ENCODE results near the gene TFDP1. TPM values are rescaled to one million over a fixed set of nuclear protein-coding genes. Genes with fewer than 3 reads are reported as not detected.

Gene TFDP1
- total RNA-seq, 1 donor from 2014 or later, result 48.2 TPM

DNA sequence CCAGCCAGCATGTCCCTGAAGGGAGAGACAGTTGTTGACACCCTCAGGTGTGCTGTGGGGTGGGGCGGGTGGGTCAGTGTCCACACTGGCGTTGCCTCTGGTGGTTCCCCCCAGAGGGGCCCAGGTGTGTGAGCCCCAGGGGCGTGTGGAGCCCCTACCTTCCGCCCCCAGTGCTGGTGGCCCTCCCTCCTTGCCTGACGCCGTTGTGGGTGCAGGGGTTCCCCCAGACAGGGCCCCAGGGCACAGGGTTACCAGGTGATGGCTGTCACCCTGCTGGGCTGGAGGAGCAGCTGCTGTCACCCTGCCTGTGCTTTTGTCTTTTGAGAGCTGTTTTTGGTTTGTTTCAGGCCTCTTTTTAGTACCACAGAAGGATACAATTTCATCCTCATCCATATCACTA is 46.3 kb downstream of the TFDP1 start:
- no peak for DNase-seq (ENCODE audit: low read depth)

DNA sequence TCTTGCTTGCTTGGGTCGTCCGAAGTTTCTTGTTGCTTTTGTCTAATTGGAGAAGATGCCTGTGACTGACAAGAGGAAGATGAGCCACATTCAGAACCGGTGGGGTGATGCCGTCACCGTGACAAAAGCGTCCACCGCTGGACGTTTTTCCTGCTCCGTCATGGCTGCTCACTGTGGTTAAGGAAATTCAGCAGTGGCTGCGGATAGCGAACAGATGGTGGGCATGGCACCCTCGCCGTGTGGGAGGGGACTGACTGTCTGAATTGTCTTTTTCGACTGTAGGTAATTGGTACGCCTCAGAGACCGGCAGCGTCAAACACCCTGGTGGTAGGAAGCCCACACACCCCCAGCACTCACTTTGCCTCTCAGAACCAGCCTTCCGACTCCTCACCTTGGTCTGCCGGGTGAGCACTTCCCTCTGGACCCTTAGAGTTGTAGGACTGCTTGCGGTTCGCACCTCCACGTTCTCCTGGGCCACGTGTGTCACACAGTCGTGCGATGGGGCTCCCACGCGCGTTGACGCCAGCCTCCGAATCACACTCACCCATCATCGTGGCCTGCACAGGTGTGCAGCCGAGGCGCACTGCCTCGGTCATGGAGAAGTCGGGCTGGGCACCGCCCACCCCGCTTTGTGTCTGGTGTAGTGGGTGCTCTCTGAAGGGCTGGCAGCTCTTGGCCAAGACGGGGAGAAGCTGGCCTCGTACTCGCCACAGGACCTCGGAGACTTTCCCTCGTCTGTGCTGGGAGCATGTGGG is 47.0 kb downstream of the TFDP1 start:
- no peak for DNase-seq (ENCODE audit: low read depth)

DNA sequence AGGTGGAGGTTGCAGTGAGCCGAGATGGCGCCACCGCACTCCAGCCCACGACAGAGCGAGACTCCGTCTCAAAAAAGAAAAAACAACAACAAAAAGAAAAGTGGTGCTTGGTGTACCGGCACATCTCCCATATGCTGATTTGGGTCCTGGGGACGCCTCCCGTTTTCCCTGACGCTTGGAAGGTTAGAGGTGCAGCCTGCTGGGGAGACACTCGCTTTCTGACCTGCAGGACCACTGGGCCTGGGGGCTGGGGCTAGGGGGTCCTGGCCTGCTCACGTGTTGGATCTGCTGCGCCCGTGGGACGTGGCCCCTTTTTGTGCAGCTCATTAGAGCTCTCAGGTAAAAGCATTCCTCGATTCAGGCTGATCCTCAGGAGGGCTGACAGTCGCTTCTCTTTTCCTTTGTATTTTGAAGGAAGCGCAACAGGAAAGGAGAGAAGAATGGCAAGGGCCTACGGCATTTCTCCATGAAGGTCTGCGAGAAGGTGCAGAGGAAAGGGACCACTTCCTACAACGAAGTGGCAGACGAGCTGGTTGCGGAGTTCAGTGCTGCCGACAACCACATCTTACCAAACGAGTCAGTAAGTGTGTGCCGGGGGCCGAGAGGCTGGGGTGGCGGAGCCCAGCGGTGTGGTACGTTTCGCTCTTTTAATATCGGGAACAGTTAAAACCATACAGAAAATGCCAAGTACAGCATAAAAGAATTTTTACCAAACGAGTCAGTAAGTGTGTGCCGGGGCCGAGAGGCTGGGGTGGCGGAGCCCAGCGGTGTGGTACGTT is 48.3 kb downstream of the TFDP1 start:
- DNase-seq (ENCODE audit: low read depth), result no peak

DNA sequence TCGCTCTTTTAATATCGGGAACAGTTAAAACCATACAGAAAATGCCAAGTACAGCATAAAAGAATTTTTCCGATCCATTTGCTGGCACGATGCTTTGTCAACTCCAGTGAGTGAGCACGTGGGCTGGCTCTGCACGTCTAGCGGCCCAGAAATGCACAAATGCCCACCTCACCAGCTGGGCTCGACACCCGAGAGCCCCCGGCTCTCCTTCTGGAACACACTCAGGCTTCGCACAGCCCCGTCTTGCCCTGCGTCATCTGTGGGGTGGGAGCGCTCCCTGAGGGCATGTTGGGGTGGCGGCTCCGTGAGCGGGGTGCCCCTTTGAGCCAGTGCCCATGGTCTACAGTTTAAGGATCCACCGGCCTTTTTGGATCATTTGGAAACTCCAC is 48.9 kb downstream of the TFDP1 start:
- no peak for DNase-seq (ENCODE audit: low read depth)

DNA sequence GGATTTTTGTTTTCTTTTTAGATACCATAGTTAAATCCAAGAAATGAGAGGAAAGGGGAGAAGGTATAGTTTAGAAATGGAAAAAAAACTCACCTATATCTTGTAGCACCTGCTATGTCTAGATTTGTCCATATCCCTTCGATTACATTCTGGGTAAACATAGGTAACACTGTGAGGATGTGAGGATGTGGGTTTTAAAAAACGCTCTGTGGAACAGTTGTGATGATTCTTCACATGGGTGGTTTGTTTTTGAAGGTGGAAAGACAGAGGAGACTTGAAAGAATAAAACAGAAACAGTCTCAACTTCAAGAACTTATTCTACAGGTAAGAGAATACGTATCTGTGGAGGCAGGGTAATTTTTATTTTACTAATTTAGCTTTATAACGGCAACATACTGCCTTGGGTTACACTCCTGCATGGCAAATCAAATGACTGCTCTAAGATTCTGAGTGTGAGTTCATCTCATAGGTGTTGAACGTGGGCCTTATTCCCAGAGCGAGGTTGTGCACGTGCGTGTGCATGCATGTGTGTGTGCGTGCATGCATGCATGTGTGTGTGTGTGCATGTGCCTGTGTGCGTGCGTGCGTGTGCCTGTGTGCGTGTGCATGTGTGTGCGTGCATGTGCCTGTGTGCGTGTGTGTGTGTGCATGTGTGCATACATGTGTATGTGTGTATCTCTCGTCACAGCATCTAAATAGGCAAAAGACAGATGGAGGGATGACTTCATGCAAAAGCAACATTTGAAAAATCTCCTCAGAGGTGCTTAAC is 49.9 kb downstream of the TFDP1 start:
- no peak for DNase-seq (ENCODE audit: low read depth)

DNA sequence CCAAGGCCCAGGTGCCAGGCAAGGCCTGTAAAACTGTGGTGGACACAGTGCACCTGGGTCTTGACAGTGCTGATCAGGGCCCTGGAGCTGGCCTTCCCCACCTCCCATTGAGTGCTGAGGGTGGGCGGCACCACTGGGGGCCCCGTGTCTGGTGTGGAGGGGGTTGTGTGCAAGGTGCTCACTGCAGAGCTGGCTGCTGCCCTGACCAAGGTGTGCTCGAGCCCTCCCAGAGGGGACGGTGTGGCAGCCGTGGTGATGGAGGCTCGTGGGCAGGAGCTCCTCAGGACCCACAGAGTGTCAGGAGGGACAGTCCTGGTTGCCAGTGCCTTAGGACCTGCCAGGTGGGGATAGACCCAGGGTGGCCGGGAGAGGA is 50.5 kb downstream of the TFDP1 start:
- no peak for DNase-seq (ENCODE audit: low read depth)

DNA sequence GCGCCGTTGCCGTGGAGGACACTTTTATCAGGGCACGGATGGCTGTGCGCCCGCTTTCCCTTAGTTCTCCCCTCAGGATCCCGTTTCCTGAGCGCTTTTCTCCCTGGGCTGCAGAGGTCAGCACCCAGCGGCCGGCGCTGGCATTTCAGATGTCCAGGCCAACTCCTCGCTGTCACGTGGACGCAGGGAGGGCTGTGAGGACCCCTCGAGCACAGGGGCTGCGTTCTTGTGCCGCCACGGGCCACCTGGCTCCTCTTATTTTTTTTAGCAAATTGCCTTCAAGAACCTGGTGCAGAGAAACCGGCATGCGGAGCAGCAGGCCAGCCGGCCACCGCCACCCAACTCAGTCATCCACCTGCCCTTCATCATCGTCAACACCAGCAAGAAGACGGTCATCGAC is 51.2 kb downstream of the TFDP1 start:
- no peak for DNase-seq (ENCODE audit: low read depth)

DNA sequence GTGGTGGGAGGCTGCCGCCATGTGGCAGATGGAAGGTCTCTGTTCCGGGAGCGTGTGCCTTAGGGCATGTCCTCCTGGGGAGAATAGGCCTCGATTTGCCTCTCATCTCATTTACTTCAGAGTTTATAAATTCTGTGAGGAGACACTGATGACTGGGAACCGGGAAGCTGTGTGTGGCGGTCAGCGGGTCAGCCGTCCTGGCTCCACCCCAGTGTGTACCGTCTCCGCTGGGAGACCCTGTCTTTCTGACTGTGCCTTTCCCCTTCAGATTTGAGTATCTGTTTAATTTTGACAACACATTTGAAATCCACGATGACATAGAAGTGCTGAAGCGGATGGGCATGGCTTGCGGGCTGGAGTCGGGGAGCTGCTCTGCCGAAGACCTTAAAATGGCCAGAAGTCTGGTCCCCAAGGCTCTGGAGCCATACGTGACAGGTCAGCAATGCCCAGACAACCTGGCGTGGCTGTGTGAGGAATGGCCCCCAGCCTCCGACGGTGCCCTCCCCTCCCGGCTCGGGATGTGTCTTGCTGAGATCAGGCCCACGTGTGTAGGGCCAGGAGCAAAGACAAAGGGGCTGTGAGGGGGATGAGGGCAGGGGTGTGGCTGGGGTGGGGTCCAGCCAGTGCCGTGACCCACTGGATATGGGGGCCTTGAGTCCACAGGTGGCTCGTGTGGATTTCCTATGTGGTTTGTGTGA is 51.9 kb downstream of the TFDP1 start:
- DNase-seq (ENCODE audit: low read depth), result no peak

DNA sequence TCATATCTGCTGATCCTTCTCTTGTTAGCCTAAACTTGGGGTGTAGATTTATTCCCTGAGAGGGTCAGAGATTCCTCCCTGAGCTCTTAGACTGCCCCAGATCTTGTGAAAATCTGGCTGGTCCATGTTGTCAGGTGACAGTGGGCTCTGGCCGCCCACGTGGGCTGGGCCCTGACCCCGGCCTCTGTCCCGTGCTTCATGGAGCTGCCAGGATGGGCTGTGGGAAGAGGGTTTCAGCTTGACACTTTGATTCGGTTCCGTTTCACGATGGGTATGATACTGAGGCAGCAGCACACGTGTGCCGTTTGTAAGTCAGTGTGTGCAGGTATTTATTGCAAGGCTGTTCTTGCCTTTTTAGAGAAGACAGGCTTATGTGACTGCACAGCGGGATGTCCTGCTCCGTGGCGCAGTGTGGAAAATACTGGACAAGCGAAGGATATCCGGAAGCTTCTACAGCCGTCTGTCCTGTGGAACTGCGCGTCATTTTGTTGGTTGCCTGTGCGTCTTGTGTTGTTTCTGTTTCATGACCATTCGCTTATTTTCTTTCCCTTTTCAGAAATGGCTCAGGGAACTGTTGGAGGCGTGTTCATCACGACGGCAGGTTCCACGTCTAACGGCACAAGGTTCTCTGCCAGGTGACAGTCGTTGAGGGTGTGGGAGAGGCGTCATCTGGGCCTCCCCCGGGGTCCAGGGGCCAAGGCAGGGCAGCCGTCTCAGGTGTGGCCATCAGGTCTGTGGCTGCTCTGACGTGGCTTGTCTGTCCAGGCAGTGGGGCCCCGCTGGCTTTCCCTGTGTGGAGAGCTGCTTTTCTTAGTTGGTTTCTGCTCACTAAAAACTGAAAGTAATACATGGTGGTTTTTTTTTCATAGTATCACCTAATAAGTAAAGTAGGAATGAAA is 53.0 kb downstream of the TFDP1 start:
- DNase-seq (ENCODE audit: low read depth), result no peak

DNA sequence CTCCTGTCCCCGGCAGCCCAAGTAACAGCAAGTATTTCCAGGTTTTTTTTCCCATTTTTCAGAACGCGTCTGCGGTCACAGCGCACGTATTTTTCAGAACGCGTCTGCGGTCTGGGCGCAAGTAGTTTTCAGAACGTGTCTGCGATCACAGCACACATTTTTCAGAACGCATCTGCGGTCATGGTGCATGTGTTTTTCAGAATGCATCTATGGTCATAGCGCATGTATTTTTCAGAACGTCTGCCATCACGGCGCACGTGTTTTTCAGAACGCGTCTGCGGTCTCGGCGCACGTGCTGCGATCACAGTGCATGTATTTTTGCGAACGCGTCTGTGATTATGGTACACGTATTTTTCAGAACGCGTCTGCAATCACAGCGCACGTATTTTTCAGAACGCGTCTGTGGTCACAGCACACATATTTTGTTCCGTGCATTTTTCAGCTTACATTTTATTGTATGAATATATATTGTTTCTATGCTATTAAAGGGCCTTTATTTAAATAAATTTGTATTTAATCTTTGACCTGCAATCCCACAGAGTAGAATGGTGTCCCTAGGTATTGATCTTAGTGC is 53.7 kb downstream of the TFDP1 start:
- no peak for DNase-seq (ENCODE audit: low read depth)

DNA sequence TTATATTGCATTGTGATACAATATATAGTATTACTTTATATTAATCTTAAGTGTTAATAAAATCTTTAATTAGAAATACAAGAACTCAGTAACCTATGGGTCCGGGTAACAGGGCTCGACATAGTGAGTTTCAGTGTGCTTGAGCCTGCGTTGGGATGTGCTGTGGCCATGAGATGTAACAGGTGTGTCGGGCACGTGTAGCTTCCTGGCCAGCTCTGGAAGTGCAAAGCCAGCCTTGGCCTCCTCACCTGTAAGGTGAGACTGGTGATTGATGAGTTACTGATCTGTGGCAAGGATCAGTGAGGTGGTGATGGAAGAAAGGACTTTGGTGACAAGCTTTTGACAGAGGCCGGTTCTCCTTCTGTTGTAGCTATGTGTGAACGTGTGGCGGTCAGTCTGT is 54.3 kb downstream of the TFDP1 start:
- no peak for DNase-seq (ENCODE audit: low read depth)

DNA sequence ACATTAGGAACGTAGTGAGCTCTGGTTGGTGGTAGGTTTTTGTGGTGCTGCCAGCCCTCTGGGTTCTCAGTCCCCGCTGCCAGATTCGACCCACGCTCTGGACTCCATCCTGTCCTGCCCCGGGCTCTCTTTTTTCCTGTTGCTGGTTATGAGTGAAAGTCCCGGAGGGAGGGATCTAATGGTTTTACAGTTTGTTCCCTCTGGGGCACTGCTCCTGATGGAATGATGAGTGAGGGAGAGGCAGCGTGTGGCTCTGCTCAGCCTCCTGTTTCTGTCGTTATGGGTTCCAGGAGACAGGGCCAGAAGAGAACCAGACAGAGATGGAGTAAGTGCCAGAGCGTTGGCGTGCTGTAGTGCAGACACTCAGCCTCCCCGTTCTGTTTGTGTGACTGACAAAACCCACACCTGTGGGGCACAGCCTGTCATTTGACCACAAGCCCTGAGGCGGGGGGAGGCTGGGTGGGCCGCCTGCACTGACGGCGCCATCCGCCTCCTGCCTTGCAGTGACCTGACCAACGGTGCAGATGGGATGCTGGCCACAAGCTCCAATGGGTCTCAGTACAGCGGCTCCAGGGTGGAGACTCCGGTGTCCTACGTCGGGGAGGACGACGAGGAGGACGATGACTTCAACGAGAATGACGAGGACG is 55.2 kb downstream of the TFDP1 start:
- DNase-seq (ENCODE audit: low read depth), result no peak

DNA sequence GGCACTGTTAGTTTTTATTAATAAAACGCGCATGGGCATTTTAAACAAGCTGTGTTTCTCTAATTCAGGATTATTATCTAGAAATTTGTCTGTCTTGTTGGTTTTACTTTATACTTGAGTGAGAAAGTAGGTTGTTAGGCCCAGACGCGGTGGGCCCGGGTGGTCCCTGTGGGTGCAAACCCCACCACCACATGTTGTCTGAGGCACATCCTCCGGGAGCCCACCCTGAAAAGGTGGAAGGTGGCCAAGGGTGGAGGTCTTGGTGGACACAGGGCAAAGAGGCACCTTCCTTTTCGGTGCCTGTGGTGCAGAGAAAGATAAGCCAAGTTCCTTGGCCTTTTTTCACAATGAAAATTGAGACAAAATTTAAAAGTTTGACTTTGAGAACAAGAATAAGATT is 56.9 kb downstream of the TFDP1 start:
- no peak for DNase-seq (ENCODE audit: low read depth)

DNA sequence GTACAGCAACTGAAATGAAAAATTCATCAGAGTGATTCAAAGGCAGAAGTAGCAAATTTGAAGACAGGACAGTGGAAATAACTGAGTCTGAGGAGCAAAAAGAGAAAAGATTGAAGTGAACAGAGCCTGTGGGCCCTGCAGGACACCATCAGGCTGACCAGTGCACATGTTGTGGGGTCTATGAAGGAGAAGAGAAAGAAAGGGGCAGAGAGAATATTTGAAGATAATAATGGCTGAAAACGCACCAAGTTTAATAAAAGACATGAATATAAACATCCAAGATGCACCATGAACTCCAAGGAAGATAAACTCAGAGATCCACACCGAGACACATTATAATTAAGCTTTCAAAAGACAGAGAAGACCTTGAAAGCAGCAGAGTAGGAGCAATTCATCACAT is 58.0 kb downstream of the TFDP1 start:
- no peak for DNase-seq (ENCODE audit: low read depth)

DNA sequence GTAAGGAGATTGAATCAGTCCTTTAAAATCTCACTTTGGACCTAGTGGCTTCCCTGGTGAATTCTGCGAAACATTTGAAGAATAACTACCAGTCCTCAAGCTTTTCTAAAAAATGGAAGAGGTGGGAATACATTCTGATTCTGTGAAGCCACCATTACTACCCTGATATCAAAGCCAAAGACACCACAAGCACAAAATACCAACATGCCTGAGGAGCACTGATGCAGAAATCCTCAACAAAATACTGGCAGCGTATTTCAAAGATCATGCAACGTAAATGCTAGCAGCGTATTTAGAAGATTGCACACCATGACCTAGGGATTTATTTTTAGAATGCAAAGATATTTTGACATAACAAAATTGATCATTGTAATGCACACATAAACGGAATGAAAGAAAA is 59.0 kb downstream of the TFDP1 start:
- no peak for DNase-seq (ENCODE audit: low read depth)

DNA sequence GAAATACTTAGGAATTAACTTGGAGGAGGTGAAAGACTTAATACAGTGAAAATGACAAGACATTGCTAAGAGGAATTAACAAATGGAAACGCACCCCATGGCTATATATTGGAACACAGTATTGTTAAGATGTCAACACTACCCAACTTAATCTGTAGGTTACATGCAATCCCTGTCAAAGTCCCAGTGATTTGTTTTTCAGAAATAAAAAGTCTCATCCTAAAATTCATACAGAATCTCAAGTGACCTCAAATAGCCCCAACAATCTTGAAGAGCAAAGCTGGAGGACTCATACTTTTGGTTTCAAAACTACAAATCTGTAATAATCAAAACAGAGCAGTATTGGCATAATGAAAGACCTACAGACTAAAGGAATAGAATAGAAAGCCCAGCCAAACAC is 60.2 kb downstream of the TFDP1 start:
- no peak for DNase-seq (ENCODE audit: low read depth)

DNA sequence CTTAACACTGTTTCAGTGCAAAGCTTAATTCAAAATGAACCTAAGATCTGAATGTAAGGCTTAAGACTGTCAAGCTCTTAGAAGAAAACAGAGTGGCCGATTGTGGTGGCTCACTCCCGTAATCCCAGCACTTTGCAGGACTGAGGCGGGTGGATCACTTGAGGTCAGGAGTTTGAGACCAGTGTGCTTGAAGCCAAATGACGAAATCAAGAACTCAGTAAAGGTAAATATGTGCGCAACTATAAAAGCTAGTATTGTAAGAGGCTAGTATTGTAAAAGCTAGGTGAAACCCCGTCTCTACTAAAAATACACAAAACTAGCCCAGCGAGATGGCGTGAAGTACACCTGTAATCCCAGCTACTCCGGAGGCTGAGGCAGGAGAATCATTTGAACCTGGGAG is 60.8 kb downstream of the TFDP1 start:
- DNase-seq (ENCODE audit: low read depth), result no peak

DNA sequence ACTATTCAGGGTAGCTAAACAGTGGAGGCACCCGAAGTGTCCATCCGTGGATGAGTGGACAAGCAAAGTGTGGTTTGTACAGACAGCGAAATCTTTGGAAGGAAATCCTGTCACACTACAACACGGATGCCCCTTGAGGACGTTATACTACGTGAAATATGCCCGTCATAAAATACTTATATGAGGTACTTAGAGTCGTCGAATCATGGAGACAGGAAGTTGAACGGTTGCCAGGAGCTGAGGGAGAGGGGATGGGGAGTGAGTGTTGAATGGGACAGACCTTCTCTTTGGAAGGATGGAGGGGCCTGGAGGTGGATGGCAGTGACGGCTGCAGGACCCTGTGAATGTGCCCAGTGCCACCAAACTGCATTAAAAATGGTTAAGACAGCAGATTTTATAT is 61.8 kb downstream of the TFDP1 start:
- DNase-seq (ENCODE audit: low read depth), result no peak

DNA sequence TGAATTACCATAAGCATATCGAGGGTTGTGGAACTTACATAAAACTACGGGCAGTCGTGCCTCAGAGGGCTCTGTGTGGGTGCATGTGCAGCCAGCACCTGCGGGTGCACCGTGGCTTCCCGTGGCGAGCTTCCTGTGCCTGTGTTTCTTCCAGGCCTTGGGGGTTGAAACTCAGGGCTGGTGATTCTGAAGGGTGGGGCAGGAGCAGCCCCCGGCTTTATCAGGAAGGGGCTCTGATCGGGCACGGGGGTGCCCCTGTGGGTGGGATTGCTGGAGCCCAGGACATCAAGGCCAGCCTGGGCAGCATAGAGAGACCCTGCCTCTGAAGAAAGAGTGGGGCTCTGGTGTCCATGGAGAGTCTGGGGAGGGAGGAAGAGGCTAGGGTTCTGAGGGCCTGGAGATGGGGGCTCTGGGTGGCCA is 62.4 kb downstream of the TFDP1 start:
- DNase-seq (ENCODE audit: low read depth), result no peak
